Ascending aorta (tissue), 2 donors: ENCODE measurements around the gene ATP11A. TPM values are rescaled to one million over a fixed set of nuclear protein-coding genes. Genes with fewer than 3 reads are reported as not detected.

Source experiments
- DNase-seq, 2 donors: peaks; one replicate each; pipeline ENCODE4 v3.0.0-alpha.2; 2019; ENCODE audit warnings: low spot score in 2 of 2
- H3K27ac ChIP-seq, 2 donors: fragments of 200-600 bp; sonication (generic); one replicate each; pipeline ENCODE4 v1.5.1; 2016 to 2017; ENCODE audit warnings: mild to moderate bottlenecking in 1 of 2
- H3K27me3 ChIP-seq: fragments of 200-600 bp; sonication (generic); one replicate; pipeline ENCODE4 v1.5.1; 2017
- H3K36me3 ChIP-seq, 2 donors: fragments of 200-600 bp; sonication (generic); one replicate each; pipeline ENCODE4 v1.5.1; 2016
- H3K4me1 ChIP-seq, 2 donors: fragments of 200-600 bp; sonication (generic); one replicate each; pipeline ENCODE4 v1.5.1; 2016 to 2017; ENCODE audit warnings: mild to moderate bottlenecking in 1 of 2
- H3K4me3 ChIP-seq, 2 donors: fragments of 200-600 bp; sonication (generic); one replicate each; pipeline ENCODE4 v1.5.1; 2016 to 2017; ENCODE audit warnings: mild to moderate bottlenecking in 1 of 2
- H3K9me3 ChIP-seq, 2 donors: fragments of 200-600 bp; sonication (generic); one replicate each; pipeline ENCODE4 v1.5.1; 2016
- intact Hi-C: fragments of 100-400 bp; cut with DNase I; formaldehyde crosslinking; loops from one replicate; pipeline ENCODE4 v1.15.1; 2023
- total RNA-seq: library from RNA; depleted of rRNA; stranded (reverse); fragments of >200 nt; gene quantifications from one replicate; pipeline ENCODE4 v1.1.0, GENCODE V29; 2016
- TF ChIP-seq, protein P1 (sequence below), 3 experiments: fragments of 200-600 bp in 2 of 3; fragments of 450-650 bp in 1 of 3; sonication (generic) in 2 of 3; IDR thresholded peaks; one replicate each; pipeline ENCODE4 v1.5.1; 2016 to 2019; ENCODE audit warnings: antibody characterized with exemption in 3 of 3, mild to moderate bottlenecking in 1 of 3, moderate library complexity in 1 of 3

ATP11A gene
- total RNA-seq, 1 donor from 2014 or later: 50.1 TPM

DNA sequence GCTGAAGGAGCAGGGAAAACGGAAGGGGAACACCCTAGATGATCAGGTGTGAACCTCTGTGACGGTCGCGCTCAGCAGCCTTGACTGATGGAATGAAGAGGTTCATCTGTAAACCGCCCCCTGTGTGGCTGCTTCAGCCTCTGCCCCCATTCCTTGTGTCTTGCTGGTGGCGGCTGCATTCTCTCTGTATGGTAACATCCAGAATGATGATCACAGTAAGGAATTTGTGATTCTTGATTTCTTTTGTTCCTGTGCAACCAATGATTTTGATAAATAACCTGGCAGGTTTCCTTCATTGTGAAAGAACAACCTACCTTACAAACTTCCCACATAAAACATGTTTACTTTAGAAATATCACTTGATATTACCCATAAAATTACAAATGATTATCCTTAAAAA is 160.4 kb downstream of the ATP11A start:
- no peak for DNase-seq
- Histone ChIP-seq H3K27ac (no peak overlapping the region), H3K4me3 (no peak overlapping the region), H3K27me3 (no peaks in the 10 kb centered on the region), H3K4me1 (no peaks in the 10 kb centered on the region), H3K9me3 (peaks cover 0 to 5% of the 10 kb centered on the region in 2 donors), H3K36me3 (peaks cover 12 to 23% of the 10 kb centered on the region in 2 donors)
- TF ChIP-seq, protein P1, sequence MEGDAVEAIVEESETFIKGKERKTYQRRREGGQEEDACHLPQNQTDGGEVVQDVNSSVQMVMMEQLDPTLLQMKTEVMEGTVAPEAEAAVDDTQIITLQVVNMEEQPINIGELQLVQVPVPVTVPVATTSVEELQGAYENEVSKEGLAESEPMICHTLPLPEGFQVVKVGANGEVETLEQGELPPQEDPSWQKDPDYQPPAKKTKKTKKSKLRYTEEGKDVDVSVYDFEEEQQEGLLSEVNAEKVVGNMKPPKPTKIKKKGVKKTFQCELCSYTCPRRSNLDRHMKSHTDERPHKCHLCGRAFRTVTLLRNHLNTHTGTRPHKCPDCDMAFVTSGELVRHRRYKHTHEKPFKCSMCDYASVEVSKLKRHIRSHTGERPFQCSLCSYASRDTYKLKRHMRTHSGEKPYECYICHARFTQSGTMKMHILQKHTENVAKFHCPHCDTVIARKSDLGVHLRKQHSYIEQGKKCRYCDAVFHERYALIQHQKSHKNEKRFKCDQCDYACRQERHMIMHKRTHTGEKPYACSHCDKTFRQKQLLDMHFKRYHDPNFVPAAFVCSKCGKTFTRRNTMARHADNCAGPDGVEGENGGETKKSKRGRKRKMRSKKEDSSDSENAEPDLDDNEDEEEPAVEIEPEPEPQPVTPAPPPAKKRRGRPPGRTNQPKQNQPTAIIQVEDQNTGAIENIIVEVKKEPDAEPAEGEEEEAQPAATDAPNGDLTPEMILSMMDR (IDR thresholded peaks at IDR 0.05): no peak
- intact Hi-C loops: no loop called here

DNA sequence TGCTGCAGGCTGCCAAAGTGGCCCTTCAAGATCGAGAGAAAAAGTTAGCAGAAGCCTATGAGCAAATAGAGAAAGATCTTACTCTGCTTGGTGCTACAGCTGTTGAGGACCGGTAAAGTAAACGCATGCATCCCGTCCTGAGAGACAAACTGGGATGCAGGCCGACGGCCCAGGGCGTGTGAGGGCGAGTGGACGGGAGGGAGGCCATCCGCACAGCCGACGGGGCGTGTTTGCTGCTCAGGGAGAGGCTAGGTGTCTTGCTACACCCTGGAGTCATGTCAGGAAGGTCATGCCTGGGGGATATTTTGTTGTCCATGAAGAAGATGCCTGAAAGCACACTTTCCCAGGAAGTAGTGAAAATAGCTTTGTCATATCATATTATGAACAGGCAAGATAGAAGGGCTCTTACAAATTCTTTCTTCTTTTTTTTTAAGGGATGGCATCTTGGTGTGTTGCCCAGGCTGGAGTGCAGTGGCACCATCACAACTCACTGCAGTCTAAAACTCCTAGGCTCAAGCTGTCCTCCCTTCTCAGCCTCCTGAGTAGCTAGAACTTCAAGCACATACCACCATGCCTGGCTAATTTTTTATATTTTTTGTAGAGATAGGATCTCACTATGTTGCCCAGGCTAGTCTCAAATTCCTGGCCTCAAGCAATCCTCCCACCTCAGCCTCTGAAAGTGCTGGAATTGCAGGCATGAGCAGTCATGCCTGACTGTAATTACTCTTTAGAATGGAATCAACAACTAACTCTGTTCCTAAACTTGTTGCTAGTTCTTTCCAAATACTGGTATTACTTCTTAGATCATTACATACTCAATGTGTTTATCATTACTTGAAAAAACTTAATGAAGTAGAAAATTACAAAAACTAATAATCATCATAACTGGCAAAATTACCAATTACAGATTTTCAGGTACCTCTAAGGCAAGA is 161.5 kb downstream of the ATP11A start:
- no peaks in the 10 kb centered on the region for H3K4me1 ChIP-seq
- DNase-seq: no peak
- H3K36me3 ChIP-seq: peaks cover 19 to 34% of the 10 kb centered on the region in 2 donors
- TF ChIP-seq, protein P1 (IDR thresholded peaks at IDR 0.05): no peak
- peaks cover 0 to 5% of the 10 kb centered on the region in 2 donors for H3K9me3 ChIP-seq
- intact Hi-C loops: no loop called here
- H3K27ac ChIP-seq: no peak overlapping the region
- no peaks in the 10 kb centered on the region for H3K27me3 ChIP-seq
- H3K4me3 ChIP-seq: no peak overlapping the region

DNA sequence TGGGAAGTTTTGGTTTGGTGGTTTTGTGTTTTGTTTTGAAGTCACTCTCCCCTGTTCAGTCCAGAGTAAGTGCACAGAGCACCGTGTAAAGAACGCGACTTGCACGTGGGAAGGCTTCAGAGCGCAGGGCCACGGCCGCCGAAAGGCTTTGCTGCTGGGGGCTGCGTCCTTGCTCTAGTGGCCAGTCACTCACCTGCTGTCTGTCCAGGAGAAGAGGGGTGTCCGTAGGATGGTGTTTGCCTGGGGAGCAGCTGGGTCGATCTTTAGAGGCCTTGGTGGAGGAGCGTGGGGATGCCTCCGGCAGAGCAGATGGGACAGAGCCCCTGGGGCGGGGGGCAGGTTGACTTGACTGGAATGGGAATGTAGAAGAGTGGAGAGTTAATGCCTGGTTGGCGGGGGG is 162.6 kb downstream of the ATP11A start:
- intact Hi-C loops: no loop called here

DNA sequence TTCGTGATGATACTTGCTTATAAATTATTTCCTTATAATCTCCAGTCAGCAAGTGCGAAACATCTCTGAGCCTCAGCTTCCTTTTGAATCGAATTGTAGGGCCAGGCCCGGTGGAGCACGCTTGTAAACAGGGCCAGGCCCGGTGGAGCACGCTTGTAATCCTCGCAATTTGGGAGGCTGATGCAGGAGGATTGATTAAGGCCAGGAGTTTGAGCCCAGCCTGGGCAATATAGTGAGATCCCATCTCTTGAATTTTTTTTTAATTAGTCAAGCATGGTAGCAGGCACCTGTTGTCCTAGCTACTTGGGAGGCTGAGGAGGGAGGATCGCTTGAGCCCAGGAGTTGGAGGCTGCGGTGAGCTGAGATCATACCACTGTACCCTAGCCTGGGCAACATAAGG is 163.0 kb downstream of the ATP11A start:
- peaks cover 0 to 3% of the 10 kb centered on the region in 2 donors for H3K9me3 ChIP-seq
- no peak overlapping the region for H3K27ac ChIP-seq
- H3K36me3 ChIP-seq: peaks cover 18 to 42% of the 10 kb centered on the region in 2 donors
- DNase-seq: no peak
- TF ChIP-seq, protein P1 (IDR thresholded peaks at IDR 0.05): no peak
- H3K4me3 ChIP-seq: no peak overlapping the region
- intact Hi-C loops: no loop called here
- no peaks in the 10 kb centered on the region for H3K4me1 ChIP-seq
- no peaks in the 10 kb centered on the region for H3K27me3 ChIP-seq

More for the DNA sequence above, 162.6 kb downstream of the ATP11A start:
- Histone ChIP-seq H3K27ac (no peak overlapping the region), H3K4me1 (no peaks in the 10 kb centered on the region), H3K9me3 (peaks cover 0 to 5% of the 10 kb centered on the region in 2 donors), H3K36me3 (peaks cover 18 to 37% of the 10 kb centered on the region in 2 donors), H3K27me3 (no peaks in the 10 kb centered on the region), H3K4me3 (no peak overlapping the region)
- no peak for DNase-seq
- TF ChIP-seq, protein P1 (IDR thresholded peaks at IDR 0.05): no peak

DNA sequence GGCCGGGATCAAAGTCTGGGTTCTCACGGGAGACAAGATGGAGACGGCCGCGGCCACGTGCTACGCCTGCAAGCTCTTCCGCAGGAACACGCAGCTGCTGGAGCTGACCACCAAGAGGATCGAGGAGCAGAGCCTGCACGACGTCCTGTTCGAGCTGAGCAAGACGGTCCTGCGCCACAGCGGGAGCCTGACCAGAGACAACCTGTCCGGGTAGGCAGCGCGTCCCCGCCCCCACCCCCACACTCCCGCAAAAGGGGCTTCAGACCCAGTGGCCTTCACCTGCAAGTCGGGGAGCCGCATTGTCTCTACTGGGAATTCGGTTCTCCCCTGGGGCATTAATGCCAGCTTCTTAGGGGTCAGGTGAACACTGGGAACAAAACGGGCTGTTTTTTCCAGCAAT is 164.5 kb downstream of the ATP11A start:
- DNase-seq: no peak
- no peaks in the 10 kb centered on the region for H3K4me1 ChIP-seq
- no peaks in the 10 kb centered on the region for H3K9me3 ChIP-seq
- intact Hi-C loops: no loop called here
- no peaks in the 10 kb centered on the region for H3K27me3 ChIP-seq
- H3K36me3 ChIP-seq: peaks cover 18 to 52% of the 10 kb centered on the region in 2 donors
- H3K4me3 ChIP-seq: no peak overlapping the region
- TF ChIP-seq, protein P1 (IDR thresholded peaks at IDR 0.05): no peak
- H3K27ac ChIP-seq: no peak overlapping the region
